Activated B cell treated with CpG ODN at 0.5 μM for 24 hours (primary cell): ENCODE data around the gene ETV7. TPM values are rescaled to one million over a fixed set of nuclear protein-coding genes. Genes with fewer than 3 reads are reported as not detected.

ENCODE experiments used
- ATAC-seq: fragments of 200-7000 bp; cut with Tn5 transposase; one replicate; pipeline ENCODE4 v1.10.0; 2021; ENCODE audit warnings: low read depth, mild to moderate bottlenecking, moderate library complexity
- CTCF ChIA-PET: fragments of 350-600 bp; sonication (Branson Sonifier 250); formaldehyde crosslinking; loops from one replicate; lab custom pipeline; 2021; ENCODE audit warnings: antibody characterized with exemption; lab: Charles Lee
- POLR2A ChIA-PET: fragments of 350-600 bp; sonication (Branson Sonifier 250); formaldehyde crosslinking; loops from one replicate; lab custom pipeline; 2021; ENCODE audit warnings: antibody characterized with exemption; lab: Charles Lee
- DNase-seq: peaks from one replicate; pipeline ENCODE4 v3.0.0; 2022
- H3K27ac Mint-ChIP-seq: one replicate; pipeline ENCODE4 v1.8.0; 2020; ENCODE audit warnings: mixed read lengths
- H3K27me3 Mint-ChIP-seq: one replicate; pipeline ENCODE4 v1.8.0; 2021; ENCODE audit warnings: mixed read lengths
- H3K36me3 Mint-ChIP-seq: one replicate; pipeline ENCODE4 v1.8.0; 2021; ENCODE audit warnings: low read depth, mixed read lengths
- H3K4me1 Mint-ChIP-seq: one replicate; pipeline ENCODE4 v1.8.0; 2021; ENCODE audit warnings: mixed read lengths
- H3K4me3 Mint-ChIP-seq: one replicate; pipeline ENCODE4 v1.8.0; 2020; ENCODE audit warnings: mild to moderate bottlenecking, mixed read lengths
- H3K9me3 Mint-ChIP-seq: one replicate; pipeline ENCODE4 v1.8.0; 2020; ENCODE audit warnings: mixed read lengths
- intact Hi-C: fragments of 100-400 bp; cut with micrococcal nuclease; formaldehyde crosslinking; loops from one replicate; pipeline ENCODE4 v1.15.1; 2024
- total RNA-seq: library from RNA; stranded (reverse); gene quantifications from 2 replicates; pipeline ENCODE4 v1.2.3, GENCODE V29; 2022
- TF ChIP-seq, protein P1 (sequence below): fragments of 200-600 bp; IDR thresholded peaks from one replicate; pipeline ENCODE4 v1.8.0; 2022; ENCODE audit warnings: antibody characterized with exemption, mild to moderate bottlenecking

ETV7 gene
- total RNA-seq, 1 donor from 2014 or later = 0.51 TPM

- POLR2A ChIA-PET = no interaction called here
- ATAC-seq = no peak
- no peaks in the 10 kb centered on the region for H3K9me3 Mint-ChIP-seq
- H3K4me1 Mint-ChIP-seq = peaks cover 2% of the 10 kb centered on the region
- intact Hi-C loops = no loop called here
- TF ChIP-seq, protein P1, sequence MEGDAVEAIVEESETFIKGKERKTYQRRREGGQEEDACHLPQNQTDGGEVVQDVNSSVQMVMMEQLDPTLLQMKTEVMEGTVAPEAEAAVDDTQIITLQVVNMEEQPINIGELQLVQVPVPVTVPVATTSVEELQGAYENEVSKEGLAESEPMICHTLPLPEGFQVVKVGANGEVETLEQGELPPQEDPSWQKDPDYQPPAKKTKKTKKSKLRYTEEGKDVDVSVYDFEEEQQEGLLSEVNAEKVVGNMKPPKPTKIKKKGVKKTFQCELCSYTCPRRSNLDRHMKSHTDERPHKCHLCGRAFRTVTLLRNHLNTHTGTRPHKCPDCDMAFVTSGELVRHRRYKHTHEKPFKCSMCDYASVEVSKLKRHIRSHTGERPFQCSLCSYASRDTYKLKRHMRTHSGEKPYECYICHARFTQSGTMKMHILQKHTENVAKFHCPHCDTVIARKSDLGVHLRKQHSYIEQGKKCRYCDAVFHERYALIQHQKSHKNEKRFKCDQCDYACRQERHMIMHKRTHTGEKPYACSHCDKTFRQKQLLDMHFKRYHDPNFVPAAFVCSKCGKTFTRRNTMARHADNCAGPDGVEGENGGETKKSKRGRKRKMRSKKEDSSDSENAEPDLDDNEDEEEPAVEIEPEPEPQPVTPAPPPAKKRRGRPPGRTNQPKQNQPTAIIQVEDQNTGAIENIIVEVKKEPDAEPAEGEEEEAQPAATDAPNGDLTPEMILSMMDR = no peak
- no peaks in the 10 kb centered on the region for H3K36me3 Mint-ChIP-seq
- H3K27ac Mint-ChIP-seq = no peak overlapping the region
- CTCF ChIA-PET = interaction anchor here (1.1 kb wide), 1 partner anchor 12 kb away, joined by 3 read pairs; no protein-coding TSS in a partner anchor
- no peak for DNase-seq
- H3K4me3 Mint-ChIP-seq = no peak overlapping the region
- H3K27me3 Mint-ChIP-seq = peaks cover 2% of the 10 kb centered on the region
Observed at GRCh38 chr6:36328600-36328999, 58.9 kb downstream of the ETV7 start.

DNA sequence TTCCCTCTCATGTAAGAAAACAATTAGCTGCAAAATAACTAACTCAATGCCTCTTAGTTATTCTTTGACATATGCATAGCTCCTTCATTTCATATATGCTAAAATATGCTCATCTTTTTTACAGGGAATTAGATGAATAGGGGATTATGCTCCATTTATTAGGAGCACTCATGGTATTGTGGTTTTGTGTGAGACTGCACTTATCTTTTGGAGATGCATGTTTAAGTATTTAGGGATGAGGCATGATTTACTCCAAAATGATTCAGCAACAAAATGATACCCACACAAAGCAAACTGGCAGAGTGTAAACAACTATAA, 59.6 kb downstream of the ETV7 start:
- Mint-ChIP-seq H3K9me3 (no peaks in the 10 kb centered on the region), H3K4me3 (no peak overlapping the region), H3K4me1 (peaks cover 2% of the 10 kb centered on the region), H3K27me3 (peaks cover 2% of the 10 kb centered on the region), H3K36me3 (no peaks in the 10 kb centered on the region), H3K27ac (no peak overlapping the region)
- DNase-seq = no peak
- ChIA-PET POLR2A (interaction anchor here (0.6 kb wide), 1 partner anchor 192 kb away, joined by 4 read pairs; no protein-coding TSS in a partner anchor), CTCF (interaction anchor here (1.1 kb wide), 1 partner anchor 13 kb away, joined by 3 read pairs; no protein-coding TSS in a partner anchor)
- no peak for ATAC-seq
- TF ChIP-seq, protein P1 = no peak
- intact Hi-C loops = no loop called here

GRCh38 chr6:36327226-36327918, 60.1 kb downstream of the ETV7 start:
- Mint-ChIP-seq H3K27ac (no peak overlapping the region), H3K4me3 (no peak overlapping the region), H3K36me3 (no peaks in the 10 kb centered on the region), H3K4me1 (peaks cover 2% of the 10 kb centered on the region), H3K9me3 (no peaks in the 10 kb centered on the region), H3K27me3 (peaks cover 2% of the 10 kb centered on the region)
- no peak for DNase-seq
- intact Hi-C loops = no loop called here
- ChIA-PET CTCF (no interaction called here), POLR2A (interaction anchor here (0.6 kb wide), 1 partner anchor 192 kb away, joined by 4 read pairs; no protein-coding TSS in a partner anchor)
- ATAC-seq = no peak
- TF ChIP-seq, protein P1 = no peak

- no peaks in the 10 kb centered on the region for H3K36me3 Mint-ChIP-seq
- POLR2A ChIA-PET = no interaction called here
- CTCF ChIA-PET = interaction anchor here (0.6 kb wide), 1 partner anchor 872 kb away, joined by 3 read pairs; no protein-coding TSS in a partner anchor
- DNase-seq (no peak), ATAC-seq (no peak)
- no peak overlapping the region for H3K4me3 Mint-ChIP-seq
- peaks cover 2% of the 10 kb centered on the region for H3K4me1 Mint-ChIP-seq
- intact Hi-C loops = no loop called here
- H3K27me3 Mint-ChIP-seq = peaks cover 2% of the 10 kb centered on the region
- TF ChIP-seq, protein P1 = no peak
- no peaks in the 10 kb centered on the region for H3K9me3 Mint-ChIP-seq
- H3K27ac Mint-ChIP-seq = no peak overlapping the region
Observed at GRCh38 chr6:36326356-36326995, 61.0 kb downstream of the ETV7 start.

GRCh38 chr6:36324715-36325114, 62.8 kb downstream of the ETV7 start:
- Mint-ChIP-seq H3K9me3 (no peaks in the 10 kb centered on the region), H3K4me3 (no peak overlapping the region), H3K4me1 (peaks cover 2% of the 10 kb centered on the region), H3K27ac (no peak overlapping the region), H3K27me3 (peaks cover 2% of the 10 kb centered on the region), H3K36me3 (no peaks in the 10 kb centered on the region)
- ATAC-seq = no peak
- CTCF ChIA-PET = no interaction called here
- DNase-seq = no peak
- intact Hi-C loops = no loop called here
- POLR2A ChIA-PET = no interaction called here
- TF ChIP-seq, protein P1 = no peak
